ENCODE data around the gene ACY1.

ACY1 gene

GRCh38 chr3:51966486-51966885 lies 16.8 kb upstream of the ACY1 start:
- DNase-seq: no peak

- no peak for DNase-seq
Observed at GRCh38 chr3:51966922-51967383, 16.4 kb upstream of the ACY1 start.

- no peak for DNase-seq
Observed at GRCh38 chr3:51967384-51968169, 15.8 kb upstream of the ACY1 start, which contains the start of gene PCBP4. PCBP4 (minus strand) TSS chr3:51967454; CDS start chr3:51961240, 6,214 bp downstream.

GRCh38 chr3:51968170-51968775 lies 15.1 kb upstream of the ACY1 start:
- DNase-seq: no peak

- no peak for DNase-seq
Observed at GRCh38 chr3:51968883-51969678, 14.3 kb upstream of the ACY1 start.

- DNase-seq: no peak
Observed at GRCh38 chr3:51969841-51970240, 13.5 kb upstream of the ACY1 start.

- DNase-seq: no peak
Observed at GRCh38 chr3:51970606-51971300, 12.6 kb upstream of the ACY1 start.

- DNase-seq: no peak
Observed at GRCh38 chr3:51971350-51971749, 12.0 kb upstream of the ACY1 start.

GRCh38 chr3:51974277-51974962 lies 8.9 kb upstream of the ACY1 start:
- DNase-seq: no peak

GRCh38 chr3:51974963-51975851 lies 8.1 kb upstream of the ACY1 start, which contains the start of gene ABHD14A:
ABHD14A (plus strand) TSS chr3:51975064; CDS start chr3:51975136, 72 bp downstream.
- peak; percentile 62 for DNase-seq

GRCh38 chr3:51975852-51976549 lies 7.3 kb upstream of the ACY1 start:
- DNase-seq: no peak

GRCh38 chr3:51977446-51978142 lies 5.7 kb upstream of the ACY1 start:
- peak; percentile 23 for DNase-seq

GRCh38 chr3:51978143-51978502 lies 5.2 kb upstream of the ACY1 start:
- DNase-seq: no peak

- DNase-seq: no peak
Observed at GRCh38 chr3:51980253-51980652, 3.1 kb upstream of the ACY1 start.

- DNase-seq: no peak
Observed at GRCh38 chr3:51982352-51982837, 940 bp upstream of the ACY1 start.

GRCh38 chr3:51983578-51984268 lies 388 bp downstream of the ACY1 start:
- DNase-seq: no peak

GRCh38 chr3:51984269-51984647 lies 923 bp downstream of the ACY1 start:
- no peak for DNase-seq

- DNase-seq: no peak
Observed at GRCh38 chr3:51985063-51985462, 1.7 kb downstream of the ACY1 start.
